Astrocyte (in vitro differentiated cells and primary cell): ENCODE results near the gene CACNA1C. TPM values are rescaled to one million over a fixed set of nuclear protein-coding genes. Genes with fewer than 3 reads are reported as not detected.

Source experiments
- DNase-seq: peaks from one replicate; pipeline ENCODE4 v3.0.0-alpha.2; 2010; ENCODE audit warnings: low read depth
- FAIRE-seq: peaks from 2 replicates; lab custom pipeline; 2011; peaks lifted over from hg19 to GRCh38; lab: Jason Lieb, UNC
- H2AFZ ChIP-seq: 2 replicates; pipeline ENCODE4 v1.6.0; 2012; ENCODE audit warnings: low read depth, low read length, inconsistent platforms
- H3K27ac ChIP-seq: 2 replicates; pipeline ENCODE4 v1.5.1; 2011; ENCODE audit warnings: low read depth, low read length, inconsistent platforms
- H3K27me3 ChIP-seq: 2 replicates; pipeline ENCODE4 v1.6.0; 2011; ENCODE audit warnings: low read length, inconsistent platforms; ENCODE audit not compliant: insufficient read depth
- H3K36me3 ChIP-seq: 2 replicates; pipeline ENCODE4 v1.5.1; 2011; ENCODE audit warnings: low read length, inconsistent platforms; ENCODE audit not compliant: insufficient read depth
- H3K4me1 ChIP-seq: 2 replicates; pipeline ENCODE4 v1.5.1; 2011; ENCODE audit warnings: low read length, inconsistent platforms; ENCODE audit not compliant: insufficient read depth
- H3K4me2 ChIP-seq: 2 replicates; pipeline ENCODE4 v1.6.0; 2012; ENCODE audit warnings: low read length, inconsistent platforms
- H3K4me3 ChIP-seq: 2 replicates; pipeline ENCODE4 v1.5.1; 2011; ENCODE audit warnings: low read depth, mild to moderate bottlenecking, low read length, inconsistent platforms; ENCODE audit not compliant: insufficient read depth
- H3K79me2 ChIP-seq: 2 replicates; pipeline ENCODE4 v1.6.0; 2012; ENCODE audit warnings: mild to moderate bottlenecking, low read length, inconsistent platforms; ENCODE audit not compliant: insufficient read depth
- H3K9ac ChIP-seq: 2 replicates; pipeline ENCODE4 v1.6.0; 2012; ENCODE audit warnings: mild to moderate bottlenecking, low read length, inconsistent platforms
- H3K9me3 ChIP-seq: 2 replicates; pipeline ENCODE4 v1.5.1; 2012; ENCODE audit warnings: low read depth, mild to moderate bottlenecking, low read length, inconsistent platforms; ENCODE audit not compliant: insufficient read depth
- H4K20me1 ChIP-seq: 2 replicates; pipeline ENCODE4 v1.6.0; 2012; ENCODE audit warnings: low read length, inconsistent platforms; ENCODE audit not compliant: insufficient read depth
- H3K27ac Mint-ChIP-seq: one replicate; pipeline ENCODE4 v1.8.0; 2021; ENCODE audit warnings: mild to moderate bottlenecking, mixed read lengths; ENCODE audit not compliant: unreplicated experiment
- H3K27me3 Mint-ChIP-seq: one replicate; pipeline ENCODE4 v1.8.0; 2021; ENCODE audit warnings: low read depth, mixed read lengths; ENCODE audit not compliant: unreplicated experiment
- H3K36me3 Mint-ChIP-seq: one replicate; pipeline ENCODE4 v1.8.0; 2021; ENCODE audit warnings: low read depth, mixed read lengths; ENCODE audit not compliant: unreplicated experiment
- H3K4me1 Mint-ChIP-seq: one replicate; pipeline ENCODE4 v1.8.0; 2021; ENCODE audit warnings: low read depth, mixed read lengths; ENCODE audit not compliant: unreplicated experiment
- H3K4me3 Mint-ChIP-seq: one replicate; pipeline ENCODE4 v1.8.0; 2021; ENCODE audit warnings: mild to moderate bottlenecking, moderate library complexity, mixed read lengths; ENCODE audit not compliant: unreplicated experiment
- H3K9me3 Mint-ChIP-seq: one replicate; pipeline ENCODE4 v1.8.0; 2021; ENCODE audit warnings: mild to moderate bottlenecking, mixed read lengths; ENCODE audit not compliant: unreplicated experiment
- CTCF ChIP-seq: IDR thresholded peaks from 2 replicates; pipeline ENCODE4 v1.5.1; 2011; ENCODE audit warnings: low read depth, mild to moderate bottlenecking, inconsistent platforms, low read length, moderate library complexity; ENCODE audit not compliant: insufficient read depth
- EZH2 ChIP-seq: IDR thresholded peaks from 2 replicates; pipeline ENCODE4 v1.6.1; 2012; ENCODE audit warnings: mild to moderate bottlenecking, low read length, inconsistent platforms; ENCODE audit not compliant: insufficient read depth
- total RNA-seq: library from RNA; stranded (reverse); gene quantifications from 2 replicates; pipeline ENCODE4 v1.2.1, GENCODE V29; 2021

CACNA1C gene
- total RNA-seq, 1 donor from 2014 or later = 2.1 TPM

DNA sequence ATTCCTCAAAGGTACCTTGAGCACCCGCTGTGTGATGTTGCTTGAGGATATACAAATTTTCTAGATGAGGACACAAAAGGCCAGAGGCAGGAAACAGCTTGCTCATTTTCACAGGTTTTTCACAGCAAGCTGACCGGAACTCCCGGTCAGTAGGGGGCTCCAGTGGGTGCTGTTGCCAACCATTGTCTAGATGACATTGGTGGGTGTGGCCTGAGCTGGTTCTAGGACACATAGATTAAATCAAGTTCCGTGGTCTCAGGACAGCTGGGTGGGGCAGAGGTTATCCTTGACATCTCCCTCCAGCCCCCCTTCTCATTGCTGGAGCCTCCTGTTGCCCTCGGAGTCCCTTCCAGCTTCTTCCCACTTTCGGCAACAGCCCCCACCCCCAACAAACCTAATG lies 588.4 kb downstream of the CACNA1C start:
- Histone ChIP-seq H3K9ac (peak overlapping the region; percentile 66), H3K79me2 (no peaks in the 10 kb centered on the region), H3K27me3 (no peaks in the 10 kb centered on the region), H3K4me2 (peak overlapping the region; percentile 69), H2AFZ (peak overlapping the region; percentile 85), H3K4me1 (peaks cover 16% of the 10 kb centered on the region), H3K27ac (peak overlapping the region; percentile 78), H3K9me3 (no peaks in the 10 kb centered on the region), H3K36me3 (no peaks in the 10 kb centered on the region), H4K20me1 (no peaks in the 10 kb centered on the region), H3K4me3 (no peak overlapping the region)
- Mint-ChIP-seq H3K27ac (peak overlapping the region; percentile 96), H3K4me3 (no peak overlapping the region), H3K4me1 (peaks cover 25% of the 10 kb centered on the region), H3K36me3 (no peaks in the 10 kb centered on the region), H3K27me3 (peaks cover 24% of the 10 kb centered on the region), H3K9me3 (no peaks in the 10 kb centered on the region)
- DNase-seq (peak; percentile 2), FAIRE-seq (no peak)
- TF ChIP-seq CTCF = peak; percentile 27
- no peak for TF ChIP-seq EZH2

GRCh38 chr12:2641761-2642160 lies 589.0 kb downstream of the CACNA1C start:
- no peaks in the 10 kb centered on the region for H4K20me1 ChIP-seq
- FAIRE-seq (no peak), DNase-seq (no peak)
- Mint-ChIP-seq H3K4me1 (peaks cover 21% of the 10 kb centered on the region), H3K36me3 (no peaks in the 10 kb centered on the region), H3K27me3 (peaks cover 26% of the 10 kb centered on the region), H3K27ac (peak overlapping the region; percentile 38), H3K4me3 (no peak overlapping the region), H3K9me3 (no peaks in the 10 kb centered on the region)
- H3K9me3 ChIP-seq = no peaks in the 10 kb centered on the region
- no peak overlapping the region for H3K9ac ChIP-seq
- H2AFZ ChIP-seq = no peak overlapping the region
- H3K27ac ChIP-seq = no peak overlapping the region
- H3K36me3 ChIP-seq = no peaks in the 10 kb centered on the region
- no peaks in the 10 kb centered on the region for H3K27me3 ChIP-seq
- TF ChIP-seq EZH2 = no peak
- no peak for TF ChIP-seq CTCF
- H3K79me2 ChIP-seq = no peaks in the 10 kb centered on the region
- no peak overlapping the region for H3K4me2 ChIP-seq
- peaks cover 16% of the 10 kb centered on the region for H3K4me1 ChIP-seq
- no peak overlapping the region for H3K4me3 ChIP-seq

DNA sequence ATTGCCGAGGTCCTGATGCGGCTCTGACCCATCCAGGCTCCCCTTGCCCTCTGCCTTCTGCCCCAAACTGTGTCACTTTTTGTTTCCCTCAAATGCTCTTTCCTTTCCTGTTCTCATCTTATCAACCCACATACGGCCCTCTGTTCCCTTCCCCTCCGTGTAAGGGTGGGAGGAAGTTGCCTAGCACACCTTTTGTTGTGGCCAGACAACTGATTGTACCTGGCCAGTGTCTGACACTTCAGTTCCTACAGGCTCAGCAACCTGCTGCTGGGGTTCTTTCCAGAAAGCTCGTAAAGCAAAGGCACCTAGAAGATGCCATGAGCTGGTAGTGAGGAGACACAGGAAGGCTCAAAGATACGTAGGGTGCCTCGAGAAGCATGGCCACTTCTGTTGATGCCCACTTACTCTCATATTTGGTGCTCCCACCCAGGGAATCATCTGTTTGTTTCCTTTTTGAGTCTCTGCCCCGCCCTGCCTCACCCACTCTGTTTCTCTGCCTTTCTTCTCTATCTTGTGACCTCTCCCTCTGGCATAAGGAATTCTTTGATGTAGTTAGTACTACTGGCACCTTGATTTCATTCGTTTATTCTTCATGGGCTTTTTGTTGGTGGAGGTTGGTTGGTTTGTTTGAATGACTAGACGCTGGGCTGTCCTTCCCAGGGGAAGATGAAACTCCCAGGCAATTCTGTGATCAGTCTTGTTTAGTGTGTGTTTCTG lies 589.5 kb downstream of the CACNA1C start:
- Mint-ChIP-seq H3K4me1 (peaks cover 16% of the 10 kb centered on the region), H3K27ac (no peak overlapping the region), H3K9me3 (no peaks in the 10 kb centered on the region), H3K36me3 (no peaks in the 10 kb centered on the region), H3K27me3 (peaks cover 29% of the 10 kb centered on the region), H3K4me3 (no peak overlapping the region)
- Histone ChIP-seq H3K36me3 (no peaks in the 10 kb centered on the region), H3K79me2 (no peaks in the 10 kb centered on the region), H2AFZ (no peak overlapping the region), H3K4me2 (no peak overlapping the region), H3K9me3 (no peaks in the 10 kb centered on the region), H3K4me3 (no peak overlapping the region), H3K27ac (no peak overlapping the region), H3K9ac (no peak overlapping the region), H3K4me1 (peaks cover 16% of the 10 kb centered on the region), H4K20me1 (no peaks in the 10 kb centered on the region), H3K27me3 (no peaks in the 10 kb centered on the region)
- FAIRE-seq (no peak), DNase-seq (no peak)
- TF ChIP-seq EZH2 (no peak), CTCF (no peak)
